Activated naive CD4-positive, alpha-beta T cell treated with Interleukin-2 at 50 U/mL for 16 hours (primary cell): ENCODE data around the gene PIAS1.
"Not testable (repeated sequence)": the region's sequence is repeated elsewhere in the genome, so short reads cannot be mapped to it uniquely, and the experiment has no call there.

ENCODE experiments used
- DNase-seq: peaks from one replicate; pipeline ENCODE4 v3.0.0-alpha.2; 2020

Gene PIAS1

GRCh38 chr15:68130851-68131250 lies 76.7 kb downstream of the PIAS1 start:
- no peak for DNase-seq

- no peak for DNase-seq
These were observed 83.0 kb downstream of the PIAS1 start for GRCh38 chr15:68137096-68137495.

GRCh38 chr15:68143129-68143528 lies 89.0 kb downstream of the PIAS1 start:
- DNase-seq, result no peak

GRCh38 chr15:68143785-68144184 lies 89.7 kb downstream of the PIAS1 start:
- no peak for DNase-seq

- no peak for DNase-seq
These were observed 91.6 kb downstream of the PIAS1 start for GRCh38 chr15:68145706-68146105.

- DNase-seq, result no peak
These were observed 93.9 kb downstream of the PIAS1 start for GRCh38 chr15:68148039-68148438.

GRCh38 chr15:68149059-68149458 lies 94.9 kb downstream of the PIAS1 start:
- no peak for DNase-seq

- DNase-seq, result no peak
These were observed 96.1 kb downstream of the PIAS1 start for GRCh38 chr15:68150187-68150586.

GRCh38 chr15:68151277-68151676 lies 97.2 kb downstream of the PIAS1 start:
- DNase-seq, result no peak

- no peak for DNase-seq
These were observed 98.2 kb downstream of the PIAS1 start for GRCh38 chr15:68152342-68152741.

- DNase-seq, result peak; percentile 7
These were observed 100.9 kb downstream of the PIAS1 start for GRCh38 chr15:68154923-68155559.

- no peak for DNase-seq
These were observed 103.0 kb downstream of the PIAS1 start for GRCh38 chr15:68157074-68157473.

GRCh38 chr15:68158046-68158628 lies 104.0 kb downstream of the PIAS1 start:
- no peak for DNase-seq

- no peak for DNase-seq
These were observed 109.1 kb downstream of the PIAS1 start for GRCh38 chr15:68163191-68163590.

- no peak for DNase-seq
These were observed 112.7 kb downstream of the PIAS1 start for GRCh38 chr15:68166847-68167246.

GRCh38 chr15:68172037-68172436 lies 117.9 kb downstream of the PIAS1 start:
- not testable (repeated sequence) for DNase-seq

GRCh38 chr15:68173119-68173518 lies 119.0 kb downstream of the PIAS1 start:
- DNase-seq, result no peak

- DNase-seq, result no peak
These were observed 121.4 kb downstream of the PIAS1 start for GRCh38 chr15:68175526-68175925.

GRCh38 chr15:68176601-68177000 lies 122.5 kb downstream of the PIAS1 start:
- no peak for DNase-seq

GRCh38 chr15:68177742-68178141 lies 123.6 kb downstream of the PIAS1 start:
- no peak for DNase-seq

GRCh38 chr15:68183616-68184315 lies 129.7 kb downstream of the PIAS1 start:
- DNase-seq, result no peak

- DNase-seq, result no peak
These were observed 130.7 kb downstream of the PIAS1 start for GRCh38 chr15:68184616-68185480.

- no peak for DNase-seq
These were observed 132.7 kb downstream of the PIAS1 start for GRCh38 chr15:68186671-68187397.
